Measurements from ENCODE around the gene FZD7.

The FZD7 gene

GRCh38 chr2:202067589-202067988, 33.9 kb downstream of the FZD7 start:
- DNase-seq (ENCODE audit: low spot score), result no peak

DNA sequence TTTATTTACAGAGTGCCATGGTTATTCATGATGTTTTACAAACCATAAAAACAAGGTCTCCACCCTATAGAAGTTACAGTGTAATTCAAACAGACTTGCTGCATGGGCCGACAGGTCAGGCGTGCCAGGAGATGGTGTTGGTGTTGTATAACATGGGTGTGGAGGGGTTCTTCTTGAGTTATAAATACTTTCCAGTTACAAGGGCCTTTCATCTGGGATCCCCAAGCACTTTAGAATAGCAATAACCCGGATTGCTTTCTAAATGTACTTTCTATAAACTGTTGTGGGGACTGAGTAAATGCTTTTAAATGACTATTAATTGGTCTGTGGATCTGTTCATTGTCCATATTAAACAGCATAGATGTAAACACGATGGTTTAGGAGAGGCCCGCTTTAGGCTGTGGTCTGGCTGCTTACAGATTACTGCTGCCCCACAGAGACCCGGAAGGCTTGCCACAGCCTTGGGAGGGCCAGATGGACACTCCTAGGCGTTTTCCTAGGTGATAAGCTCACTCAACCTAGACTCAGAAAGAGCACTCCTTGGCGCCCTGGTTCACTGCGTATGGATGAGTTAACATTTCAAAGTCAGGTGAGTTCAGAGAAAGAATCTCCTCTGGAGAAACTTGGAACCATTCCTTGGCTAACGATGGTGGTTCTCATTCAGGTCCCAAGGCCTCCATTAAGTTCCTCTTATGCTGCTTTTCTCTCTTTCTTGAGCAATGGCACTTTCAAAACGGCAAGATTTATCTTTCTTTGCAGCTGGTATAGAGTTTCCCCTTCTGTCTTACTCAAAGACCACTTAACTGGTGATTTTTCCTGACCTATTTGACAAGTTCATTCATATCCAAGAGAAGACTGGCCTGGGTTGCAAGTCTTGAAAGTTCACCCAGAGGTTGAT, 35.8 kb downstream of the FZD7 start:
- DNase-seq (ENCODE audit: low spot score), result no peak

GRCh38 chr2:202071107-202071506, 37.5 kb downstream of the FZD7 start:
- no peak for DNase-seq (ENCODE audit: low spot score)

DNA sequence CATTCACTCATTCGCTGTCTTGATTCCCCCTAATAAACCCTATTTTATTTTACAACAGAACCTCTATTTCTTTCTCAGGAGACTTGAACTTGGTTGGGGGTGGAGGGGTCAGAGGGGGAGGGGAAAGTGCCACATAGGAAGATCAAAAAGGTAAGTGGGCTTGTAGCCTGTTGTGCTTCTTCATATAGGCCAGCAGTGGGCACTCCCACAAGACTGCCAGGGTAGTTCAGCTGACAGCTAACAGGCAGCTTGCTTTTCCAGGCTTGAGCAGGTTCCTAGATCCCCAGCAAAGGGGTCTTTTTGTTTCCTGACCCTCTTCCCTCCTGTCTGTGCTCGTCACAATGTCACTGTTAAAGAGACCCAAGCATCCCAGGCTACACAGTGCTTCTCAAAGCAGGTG, 38.6 kb downstream of the FZD7 start:
- no peak for DNase-seq (ENCODE audit: low spot score)

GRCh38 chr2:202072737-202073401, 39.2 kb downstream of the FZD7 start, which contains the start of gene KIAA2012:
Gene KIAA2012, plus strand, starts transcription at chr2:202073255. Its CDS starts 373 bp downstream, at chr2:202073628.
- no peak for DNase-seq (ENCODE audit: low spot score)

GRCh38 chr2:202074324-202074723, 40.7 kb downstream of the FZD7 start:
- DNase-seq (ENCODE audit: low spot score), result no peak

- DNase-seq (ENCODE audit: low spot score), result no peak
Observed at GRCh38 chr2:202079310-202079709, 45.7 kb downstream of the FZD7 start.

GRCh38 chr2:202084265-202084664, 50.6 kb downstream of the FZD7 start:
- no peak for DNase-seq (ENCODE audit: low spot score)

Measured in pons (tissue), 1 donor.